Activated CD8-positive, alpha-beta memory T cell treated with anti-CD3 and anti-CD28 coated beads, Interleukin-2, amount 50 U/mL, for 1 hour (primary cell): ENCODE results near the gene INHBE.
"Not testable (repeated sequence)": the region's sequence is repeated elsewhere in the genome, so short reads cannot be mapped to it uniquely, and the experiment has no call there.

ENCODE experiments used
- DNase-seq: peaks from one replicate; pipeline ENCODE4 v3.0.0-alpha.2; 2020; ENCODE audit errors: extremely low read depth

INHBE gene

GRCh38 chr12:57497223-57498131 lies 42.4 kb downstream of the INHBE start:
- DNase-seq, result no peak

GRCh38 chr12:57498132-57498502 lies 43.0 kb downstream of the INHBE start:
- no peak for DNase-seq

DNA sequence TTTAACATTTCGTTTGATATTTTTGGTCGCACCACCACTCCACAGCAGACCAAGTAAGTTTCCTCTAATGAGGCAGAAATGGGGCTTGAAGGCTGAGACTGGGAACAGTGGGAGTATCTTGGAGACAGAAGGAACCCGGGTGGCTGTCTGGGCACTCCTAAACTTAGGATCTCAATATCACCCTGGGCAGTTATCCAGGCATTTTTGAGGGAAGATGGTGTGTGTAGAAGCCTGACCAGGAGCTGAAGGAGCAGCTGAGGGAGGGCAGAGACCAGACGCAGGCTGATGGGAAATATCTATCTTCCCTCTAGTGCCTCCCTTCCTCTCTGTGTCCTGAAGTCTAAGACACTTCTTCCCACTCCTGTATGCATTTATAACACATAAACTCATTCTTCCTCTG lies 43.5 kb downstream of the INHBE start:
- DNase-seq, result no peak

GRCh38 chr12:57500213-57500612 lies 45.1 kb downstream of the INHBE start:
- no peak for DNase-seq

GRCh38 chr12:57502311-57502969 lies 47.3 kb downstream of the INHBE start:
- not testable (repeated sequence) for DNase-seq

- DNase-seq, result not testable (repeated sequence)
Measured at GRCh38 chr12:57506541-57506940, 51.4 kb downstream of the INHBE start.
